KMS-11 (cell line): Measurements from ENCODE around the gene RPA1.
A peak's percentile ranks its signal among the peaks of the same experiment; 100 is the strongest.

Experiments
- H2AFZ ChIP-seq: fragments of 200-600 bp; sonication (generic); 2 replicates; pipeline ENCODE4 v1.6.1; 2016; ENCODE audit warnings: antibody characterized with exemption, mixed run types, low read depth
- H3K27ac ChIP-seq: fragments of 200-600 bp; sonication (generic); 2 replicates; pipeline ENCODE4 v1.6.1; 2016; ENCODE audit warnings: mild to moderate bottlenecking, mixed run types
- H3K27me3 ChIP-seq: fragments of 200-600 bp; sonication (generic); 2 replicates; pipeline ENCODE4 v1.6.1; 2017; ENCODE audit warnings: mild to moderate bottlenecking, low read depth, mixed run types, moderate library complexity; ENCODE audit not compliant: insufficient read depth
- H3K36me3 ChIP-seq: fragments of 200-600 bp; sonication (generic); 2 replicates; pipeline ENCODE4 v1.6.1; 2017; ENCODE audit warnings: mild to moderate bottlenecking, mixed run types; ENCODE audit not compliant: insufficient read depth
- H3K4me1 ChIP-seq: fragments of 200-600 bp; sonication (generic); 2 replicates; pipeline ENCODE4 v1.6.1; 2016; ENCODE audit warnings: mild to moderate bottlenecking, low read depth, mixed run types; ENCODE audit not compliant: poor library complexity, severe bottlenecking
- H3K4me2 ChIP-seq: fragments of 200-600 bp; sonication (generic); 2 replicates; pipeline ENCODE4 v1.7.0; 2016; ENCODE audit warnings: mild to moderate bottlenecking, mixed run types
- H3K4me3 ChIP-seq: fragments of 200-600 bp; sonication (generic); IDR thresholded peaks from 2 replicates; pipeline ENCODE4 v1.6.1; 2017; ENCODE audit warnings: low read depth, low read length, mixed read lengths; ENCODE audit not compliant: insufficient read depth
- H3K79me2 ChIP-seq: fragments of 200-600 bp; sonication (generic); 2 replicates; pipeline ENCODE4 v1.6.1; 2016; ENCODE audit warnings: low read depth, mixed run types; ENCODE audit not compliant: insufficient read depth
- H3K9ac ChIP-seq: fragments of 200-600 bp; sonication (generic); 2 replicates; pipeline ENCODE4 v1.6.1; 2016; ENCODE audit warnings: mild to moderate bottlenecking, mixed run types
- H4K20me1 ChIP-seq: fragments of 200-600 bp; sonication (generic); 2 replicates; pipeline ENCODE4 v1.6.1; 2016; ENCODE audit warnings: mild to moderate bottlenecking, mixed run types; ENCODE audit not compliant: insufficient read depth
- CTCF ChIP-seq: fragments of 200-600 bp; sonication (generic); conservative IDR thresholded peaks from 2 replicates; pipeline ENCODE4 v1.6.1; 2017; ENCODE audit warnings: low read depth, mild to moderate bottlenecking, antibody characterized with exemption, low read length, moderate library complexity, mixed read lengths

RPA1 gene

GRCh38 chr17:1882836-1883235, 53.0 kb downstream of the RPA1 start:
- Histone ChIP-seq H2AFZ (no peak overlapping the region), H3K27ac (no peak overlapping the region), H4K20me1 (no peaks in the 10 kb centered on the region), H3K79me2 (no peaks in the 10 kb centered on the region), H3K4me1 (no peaks in the 10 kb centered on the region), H3K4me3 (no peak overlapping the region), H3K36me3 (no peaks in the 10 kb centered on the region), H3K27me3 (no peaks in the 10 kb centered on the region), H3K4me2 (no peak overlapping the region), H3K9ac (no peak overlapping the region)
- TF ChIP-seq CTCF: peak; percentile 56

- Histone ChIP-seq H3K9ac (no peak overlapping the region), H2AFZ (no peak overlapping the region), H4K20me1 (no peaks in the 10 kb centered on the region), H3K4me1 (no peaks in the 10 kb centered on the region), H3K27me3 (no peaks in the 10 kb centered on the region), H3K4me2 (no peak overlapping the region), H3K79me2 (no peaks in the 10 kb centered on the region), H3K4me3 (no peak overlapping the region), H3K36me3 (no peaks in the 10 kb centered on the region), H3K27ac (no peak overlapping the region)
- TF ChIP-seq CTCF: no peak
These were observed 53.7 kb downstream of the RPA1 start for GRCh38 chr17:1883536-1883935.

GRCh38 chr17:1888741-1889140, 58.9 kb downstream of the RPA1 start:
- H3K79me2 ChIP-seq: no peaks in the 10 kb centered on the region
- no peak overlapping the region for H3K9ac ChIP-seq
- H3K36me3 ChIP-seq: no peaks in the 10 kb centered on the region
- H3K4me2 ChIP-seq: no peak overlapping the region
- H2AFZ ChIP-seq: no peak overlapping the region
- no peaks in the 10 kb centered on the region for H3K27me3 ChIP-seq
- no peak overlapping the region for H3K4me3 ChIP-seq
- H3K27ac ChIP-seq: no peak overlapping the region
- TF ChIP-seq CTCF: no peak
- no peaks in the 10 kb centered on the region for H3K4me1 ChIP-seq
- no peaks in the 10 kb centered on the region for H4K20me1 ChIP-seq

GRCh38 chr17:1890758-1891450, 61.1 kb downstream of the RPA1 start:
- no peak overlapping the region for H3K9ac ChIP-seq
- H4K20me1 ChIP-seq: no peaks in the 10 kb centered on the region
- H3K4me3 ChIP-seq: no peak overlapping the region
- no peaks in the 10 kb centered on the region for H3K27me3 ChIP-seq
- TF ChIP-seq CTCF: no peak
- H2AFZ ChIP-seq: no peak overlapping the region
- H3K79me2 ChIP-seq: no peaks in the 10 kb centered on the region
- H3K4me2 ChIP-seq: no peak overlapping the region
- peaks cover 8% of the 10 kb centered on the region for H3K4me1 ChIP-seq
- H3K27ac ChIP-seq: no peak overlapping the region
- no peaks in the 10 kb centered on the region for H3K36me3 ChIP-seq
